GM04503 (cell line): ENCODE measurements around the gene STC2.

Experiments
- DNase-seq: peaks from one replicate; pipeline ENCODE4 v3.0.0-alpha.2; 2012; ENCODE audit warnings: low read depth

STC2 gene

GRCh38 chr5:173328844-173329490, 753 bp upstream of the STC2 start:
- no peak for DNase-seq

DNA sequence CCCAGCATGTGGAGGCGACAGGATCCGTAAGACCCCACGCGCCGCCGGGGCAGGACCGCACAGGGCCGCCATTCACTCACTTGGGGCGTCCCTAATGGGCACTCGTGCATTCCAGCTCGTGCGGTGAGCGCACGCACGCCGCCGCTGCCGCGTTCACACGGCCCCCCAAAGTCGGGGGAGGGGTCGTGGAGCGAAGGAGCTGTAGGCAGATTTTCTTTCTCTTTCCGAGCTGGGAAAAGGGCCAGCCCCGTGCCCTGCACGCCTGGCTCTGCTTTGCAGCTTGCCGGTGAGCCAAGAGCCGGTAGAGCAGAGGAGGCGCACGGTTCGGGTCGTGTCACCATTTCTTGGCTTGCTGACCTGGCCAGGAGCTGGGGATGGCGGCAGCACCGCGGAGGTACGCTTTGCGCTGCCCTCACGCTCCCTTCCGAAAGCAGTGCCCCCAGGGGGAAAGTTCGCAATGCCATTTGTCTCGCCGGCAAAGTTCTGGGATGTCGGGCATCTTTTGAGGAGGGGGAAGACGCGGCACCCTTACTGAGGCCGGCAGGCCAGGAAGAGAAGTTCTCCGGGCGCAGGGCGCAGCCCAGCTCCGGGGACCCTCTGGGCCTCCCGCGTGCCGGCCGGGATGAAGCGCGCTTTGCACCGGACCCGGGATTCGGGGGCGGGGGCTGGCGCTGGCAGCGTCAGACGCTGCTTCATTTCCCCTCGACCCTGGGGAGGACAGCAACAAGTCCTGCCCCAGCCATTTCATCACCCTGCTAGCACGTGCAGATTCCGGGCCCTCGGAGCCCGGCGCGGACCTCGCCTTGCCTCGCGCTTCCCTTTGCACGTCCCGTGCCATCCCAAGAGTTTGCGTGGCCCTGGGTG, 898 bp downstream of the STC2 start:
- DNase-seq: no peak

GRCh38 chr5:173326501-173326960, 1.7 kb downstream of the STC2 start:
- peak; percentile 88 for DNase-seq

DNA sequence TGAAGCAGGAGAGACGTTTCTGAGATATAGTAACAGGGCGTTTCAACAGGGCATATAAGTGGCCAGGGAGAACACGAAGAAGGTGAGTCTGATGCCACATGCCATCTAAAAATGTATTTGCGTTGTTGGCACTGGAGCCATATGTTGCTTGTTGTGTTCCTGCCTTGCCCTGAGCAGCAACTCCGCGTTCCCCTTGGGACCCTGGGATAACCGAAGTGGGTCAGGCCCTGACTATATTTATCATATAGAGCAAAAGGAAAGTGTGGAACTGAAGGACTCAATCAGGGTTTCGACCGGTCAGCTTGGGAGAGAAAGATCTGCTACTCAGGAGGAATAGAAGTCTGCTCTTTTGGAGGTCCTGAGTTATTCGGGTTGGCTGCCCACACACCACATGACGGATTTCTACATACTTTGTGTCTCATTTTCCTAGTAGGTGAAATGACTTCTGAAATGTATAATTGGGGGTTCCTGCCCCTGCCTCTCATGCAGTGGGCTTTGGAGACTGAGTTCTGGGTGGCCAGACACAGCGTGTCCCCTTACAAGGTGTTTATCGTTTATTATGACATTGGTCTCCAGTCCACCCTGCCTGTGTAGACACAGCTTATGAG, 3.0 kb downstream of the STC2 start:
- DNase-seq: no peak

GRCh38 chr5:173324115-173325001, 3.9 kb downstream of the STC2 start:
- DNase-seq: no peak

DNA sequence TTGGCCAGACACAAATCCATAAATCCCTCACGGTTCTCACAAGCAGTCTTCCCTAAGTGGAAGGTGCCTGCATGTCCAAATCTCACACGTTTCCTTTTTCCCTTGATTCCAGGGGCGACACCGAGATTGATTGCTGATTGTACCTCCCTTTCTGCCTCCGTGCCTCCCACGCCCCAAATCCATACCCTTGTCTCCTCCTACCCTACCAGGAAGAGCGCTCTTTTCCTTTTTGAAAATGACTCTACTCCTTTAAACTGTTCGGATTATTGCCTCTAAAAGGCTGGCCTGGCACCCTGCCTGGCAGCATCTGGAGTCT, 4.5 kb downstream of the STC2 start:
- no peak for DNase-seq

GRCh38 chr5:173323106-173323798, 5.0 kb downstream of the STC2 start:
- DNase-seq: no peak

DNA sequence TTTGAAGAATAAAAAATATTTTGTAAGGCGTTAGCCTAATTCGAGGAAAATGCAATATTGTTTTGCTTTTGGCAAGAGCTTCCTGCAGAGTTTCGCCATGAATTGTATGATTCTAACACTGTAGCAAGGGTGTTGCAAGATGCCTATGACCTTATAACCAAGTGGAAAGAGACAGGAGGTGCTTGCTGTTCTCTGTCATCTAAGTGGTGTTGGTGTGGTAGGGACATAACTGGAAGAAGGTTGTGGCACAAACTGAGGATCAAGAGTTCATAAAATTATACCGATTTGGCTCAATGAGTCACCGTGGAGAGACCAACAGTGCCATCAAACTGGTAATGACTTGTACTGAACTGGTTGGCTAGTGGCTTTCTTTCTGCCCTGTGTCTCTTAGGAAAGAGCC, 6.3 kb downstream of the STC2 start:
- no peak for DNase-seq

GRCh38 chr5:173320259-173320658, 8.0 kb downstream of the STC2 start:
- DNase-seq: no peak

DNA sequence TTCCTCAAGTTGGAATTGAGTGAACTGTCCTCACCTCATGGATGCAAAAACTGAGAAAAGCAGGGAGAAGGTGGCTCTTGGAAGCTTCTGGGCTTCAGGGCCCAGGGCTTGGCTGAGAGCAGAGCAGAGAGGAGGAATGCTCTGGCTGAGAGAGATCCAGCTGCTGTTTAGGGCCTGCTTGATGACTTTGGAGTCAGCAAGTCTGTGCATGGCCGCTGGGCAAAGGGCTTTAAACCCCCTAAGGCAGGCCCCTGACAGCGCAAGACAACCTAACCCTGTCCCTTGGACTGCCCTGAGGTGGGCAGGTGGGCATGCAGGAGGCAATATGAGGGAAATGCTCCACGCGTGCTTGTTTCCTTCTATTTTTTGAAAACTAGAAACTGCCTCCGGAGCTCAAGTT, 8.6 kb downstream of the STC2 start:
- no peak for DNase-seq

DNA sequence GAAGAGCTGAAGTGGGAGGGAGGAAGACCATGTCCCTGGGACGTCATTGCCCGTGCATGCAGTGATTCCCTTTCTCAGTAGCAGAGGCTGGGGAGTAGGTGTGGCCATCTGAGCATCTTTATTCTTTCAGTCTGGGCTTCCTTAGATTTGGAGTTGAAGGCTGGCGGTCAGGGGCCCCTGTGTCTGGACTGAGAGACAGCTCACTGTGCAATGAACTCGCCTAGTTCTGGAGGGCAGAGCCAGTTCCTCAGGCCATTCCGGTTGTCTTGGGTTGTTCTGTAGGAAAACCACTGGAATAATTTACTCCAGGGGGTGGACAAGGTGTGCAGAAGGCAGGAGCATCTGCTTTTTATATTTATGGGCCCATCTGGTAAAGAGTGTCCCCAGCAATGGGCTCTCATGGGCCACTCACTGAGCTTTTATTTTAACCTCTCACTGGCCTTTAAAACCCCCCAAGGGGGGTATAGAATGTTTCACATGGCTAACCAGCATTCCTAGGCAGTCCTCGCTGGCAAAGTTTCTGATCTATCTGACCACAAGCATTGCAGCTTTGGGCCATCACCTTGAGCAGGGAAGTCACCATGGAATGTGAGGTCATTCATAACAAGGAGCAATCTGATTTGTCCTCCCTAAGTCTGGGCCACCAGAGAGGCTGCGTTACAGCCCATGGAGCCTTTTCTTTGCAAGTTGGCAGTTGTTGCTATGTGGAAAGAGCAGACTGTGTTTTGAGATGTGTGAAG, 9.2 kb downstream of the STC2 start:
- no peak for DNase-seq

DNA sequence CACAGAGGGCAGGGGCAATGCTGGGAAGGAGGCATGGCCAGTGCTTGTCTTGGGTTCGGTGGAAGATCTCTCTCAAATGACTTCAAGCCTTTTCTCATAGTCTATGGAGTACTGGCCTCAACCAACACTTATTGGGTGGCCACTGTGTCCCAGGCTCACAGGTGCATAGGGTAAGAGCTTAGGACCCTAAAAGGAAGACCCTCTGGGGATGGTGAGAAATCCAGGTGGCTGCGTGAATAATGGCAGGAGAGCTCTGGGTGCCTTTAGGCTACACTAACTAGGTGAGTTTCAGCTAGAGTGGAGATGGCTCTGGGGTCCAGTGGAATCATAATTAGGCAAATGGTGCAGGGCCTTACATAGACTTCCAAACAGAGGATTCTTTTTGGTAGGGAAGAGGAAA, 9.9 kb downstream of the STC2 start:
- no peak for DNase-seq

DNA sequence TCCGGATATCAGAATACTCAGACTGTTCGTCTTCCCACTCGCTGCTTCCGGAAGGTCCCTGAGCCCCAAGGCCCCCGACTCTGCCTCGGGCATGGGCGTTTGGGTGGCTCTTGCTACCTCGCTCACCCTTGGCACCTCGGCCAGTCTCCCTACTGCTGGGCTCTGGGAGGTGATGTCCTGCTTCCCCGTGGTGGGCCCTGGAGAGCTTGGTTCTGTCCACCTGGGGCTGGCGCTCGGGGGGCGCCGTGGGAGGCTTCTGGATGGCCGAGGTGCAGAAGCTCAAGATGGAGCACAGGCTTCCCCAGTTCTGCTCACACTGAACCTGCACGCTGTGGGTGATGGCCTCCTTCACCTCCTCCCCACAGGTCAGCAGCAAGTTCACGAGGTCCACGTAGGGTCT, 10.4 kb downstream of the STC2 start:
- DNase-seq: no peak

DNA sequence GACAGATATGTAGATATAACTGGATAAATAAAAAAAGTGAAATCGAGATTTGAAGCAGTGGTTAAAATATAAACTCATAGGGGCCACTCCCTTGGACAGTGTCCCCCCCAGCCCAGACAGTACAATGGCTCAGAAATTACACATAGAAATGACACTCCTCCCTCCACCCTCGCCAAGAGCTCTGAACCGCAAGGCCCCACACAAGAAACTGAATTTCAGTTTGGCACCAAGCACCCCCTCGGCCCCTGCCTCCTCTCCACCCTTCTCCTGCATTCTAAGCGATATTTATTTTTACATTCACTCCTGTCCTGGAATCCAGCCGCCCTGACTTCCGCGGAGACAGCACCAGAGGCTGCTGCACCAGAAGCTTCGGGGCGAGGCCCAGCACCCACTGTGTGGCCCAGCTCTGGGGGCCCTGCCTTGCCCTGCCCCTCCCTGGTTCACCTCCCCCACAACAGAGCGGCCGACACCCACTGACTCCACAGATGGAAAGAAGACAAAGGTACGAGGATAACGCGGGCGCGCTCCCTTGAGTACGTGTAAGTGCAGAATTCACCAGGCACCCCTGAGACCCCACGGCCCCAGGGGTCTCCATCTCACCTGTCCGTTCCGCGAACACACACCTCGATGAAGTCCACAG, 11.0 kb downstream of the STC2 start:
- DNase-seq: no peak

DNA sequence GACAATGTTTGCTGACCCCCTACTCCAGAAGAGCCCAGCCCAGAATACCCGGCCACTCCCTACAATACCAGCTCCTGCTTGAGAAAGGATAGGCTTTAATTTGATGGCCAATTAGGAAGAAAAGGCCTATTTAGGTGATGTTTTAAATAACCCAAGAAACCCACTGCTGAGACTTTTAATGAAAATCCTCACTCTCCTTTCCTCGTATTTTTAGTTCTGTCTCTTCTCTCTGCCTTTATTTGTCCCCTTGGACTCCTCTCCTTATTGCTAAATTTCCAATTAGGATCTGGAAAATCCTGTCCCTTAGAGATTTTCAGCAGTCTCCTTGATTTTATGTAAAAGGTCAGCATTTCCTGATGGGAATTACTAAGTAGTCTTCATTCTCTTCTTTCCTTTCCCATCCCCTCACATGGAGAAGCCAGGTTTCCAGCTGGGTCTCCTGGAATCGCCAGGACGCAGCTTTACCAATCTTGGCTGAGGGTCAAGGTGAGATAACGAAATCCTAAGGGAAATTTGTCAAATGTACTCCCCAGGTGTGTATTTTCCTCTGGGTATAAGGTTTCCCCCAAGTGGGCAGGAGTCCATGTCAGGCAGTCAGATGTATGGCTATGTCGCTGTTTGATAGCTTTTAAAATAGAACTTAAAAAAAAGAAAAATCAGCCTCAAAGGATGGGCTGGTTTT, 11.7 kb downstream of the STC2 start:
- DNase-seq: no peak

DNA sequence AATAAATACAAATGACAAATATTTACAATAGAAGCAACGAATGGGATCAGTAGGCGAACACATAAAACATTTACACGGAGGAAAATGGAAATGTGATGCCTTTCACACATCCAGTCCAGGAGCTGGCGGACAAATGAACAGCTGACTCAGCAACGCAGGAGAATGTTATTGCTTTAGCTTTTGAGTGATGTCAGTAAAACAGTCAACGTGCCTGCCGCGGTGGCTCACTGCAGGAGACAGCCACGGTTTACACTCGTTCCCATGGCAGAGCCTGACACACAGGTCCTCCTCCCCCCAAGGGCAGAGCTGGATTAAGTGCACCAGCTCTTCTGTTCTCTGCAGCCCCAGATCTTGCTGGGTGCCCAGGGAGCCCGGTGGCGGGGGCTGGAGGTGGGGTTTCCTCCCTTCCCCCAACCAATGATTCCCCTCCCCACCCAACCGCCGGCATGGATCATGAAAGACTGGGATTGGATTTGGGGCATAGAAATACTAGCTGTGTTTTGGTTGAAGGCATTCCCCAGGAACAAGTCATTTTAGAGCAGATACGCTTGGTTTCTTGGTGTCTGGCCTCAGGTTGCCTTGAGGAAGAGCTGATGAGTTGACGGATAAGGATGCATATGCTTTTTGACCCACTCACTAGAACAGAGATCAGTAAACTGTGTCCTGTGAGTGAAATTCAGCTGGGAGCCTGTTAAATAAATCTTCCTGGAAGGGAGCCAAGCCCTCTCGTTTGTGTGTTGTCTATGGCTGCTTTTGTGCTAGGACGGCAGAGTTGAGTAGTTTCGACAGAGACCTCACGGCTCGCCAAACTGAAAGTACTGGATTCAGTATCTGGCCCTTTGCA, 12.5 kb downstream of the STC2 start:
- DNase-seq: peak; percentile 41

GRCh38 chr5:173314166-173314952, 13.9 kb downstream of the STC2 start:
- no peak for DNase-seq

GRCh38 chr5:173313351-173313801, 14.8 kb downstream of the STC2 start:
- DNase-seq: no peak
